Measurements from ENCODE around the gene KRTAP10-3. TPM values are rescaled to one million over a fixed set of nuclear protein-coding genes. Genes with fewer than 3 reads are reported as not detected.

KRTAP10-3 gene
- total RNA-seq, 4 donors from 2014 or later = not detected

- 40 to 66% methylated on average over 4 to 9 of the region's 9 CpGs for WGBS, 2 donors
- DNase-seq = no peak
These were observed 37.6 kb upstream of the KRTAP10-3 start for GRCh38 chr21:44596068-44596725.

GRCh38 chr21:44595524-44595923 is 36.9 kb upstream of the KRTAP10-3 start:
- Histone ChIP-seq H3K4me3 (no peak overlapping the region), H3K27ac (no peak overlapping the region), H3K9me3 (no peaks in the 10 kb centered on the region), H3K27me3 (peaks cover 0 to 71% (median 0%) of the 10 kb centered on the region in 4 donors), H3K4me1 (peaks cover 0 to 15% (median 0%) of the 10 kb centered on the region in 3 donors), H3K36me3 (no peaks in the 10 kb centered on the region)
- intact Hi-C loops (cut with DNase I) = no loop called here
- WGBS, 2 donors = 62 to 66% methylated on average over 6 of the region's 6 CpGs
- TF ChIP-seq CTCF (IDR thresholded peaks at IDR 0.05) (no peak), POLR2A (IDR thresholded peaks at IDR 0.05) (no peak)
- DNase-seq = no peak

More at GRCh38 chr21:44596068-44596725, 37.6 kb upstream of the KRTAP10-3 start:
- Histone ChIP-seq H3K27ac (no peak overlapping the region), H3K36me3 (no peaks in the 10 kb centered on the region), H3K27me3 (peaks cover 0 to 65% (median 0%) of the 10 kb centered on the region in 4 donors), H3K4me3 (no peak overlapping the region), H3K4me1 (peaks cover 0 to 15% (median 0%) of the 10 kb centered on the region in 3 donors), H3K9me3 (no peaks in the 10 kb centered on the region)
- intact Hi-C loops (cut with DNase I) = no loop called here
- TF ChIP-seq POLR2A (IDR thresholded peaks at IDR 0.05) (no peak), CTCF (IDR thresholded peaks at IDR 0.05) (no peak)

GRCh38 chr21:44594406-44594916 is 35.9 kb upstream of the KRTAP10-3 start:
- H3K36me3 ChIP-seq = no peaks in the 10 kb centered on the region
- TF ChIP-seq POLR2A (IDR thresholded peaks at IDR 0.05) = no peak
- no peak for TF ChIP-seq CTCF (IDR thresholded peaks at IDR 0.05)
- H3K4me1 ChIP-seq = peaks cover 0 to 15% (median 0%) of the 10 kb centered on the region in 3 donors
- H3K9me3 ChIP-seq = no peaks in the 10 kb centered on the region
- no peak overlapping the region for H3K4me3 ChIP-seq
- intact Hi-C loops (cut with DNase I) = no loop called here
- WGBS, 2 donors = 74% methylated on average over 11 to 12 of the region's 12 CpGs
- H3K27me3 ChIP-seq = peaks cover 0 to 71% (median 0%) of the 10 kb centered on the region in 4 donors
- no peak overlapping the region for H3K27ac ChIP-seq
- no peak for DNase-seq

GRCh38 chr21:44593598-44594405 is 35.2 kb upstream of the KRTAP10-3 start:
- DNase-seq = no peak
- H3K4me3 ChIP-seq = no peak overlapping the region
- peaks cover 0 to 71% (median 0%) of the 10 kb centered on the region in 4 donors for H3K27me3 ChIP-seq
- no peak overlapping the region for H3K27ac ChIP-seq
- no peaks in the 10 kb centered on the region for H3K36me3 ChIP-seq
- intact Hi-C loops (cut with DNase I) = no loop called here
- peaks cover 0 to 15% (median 0%) of the 10 kb centered on the region in 3 donors for H3K4me1 ChIP-seq
- no peaks in the 10 kb centered on the region for H3K9me3 ChIP-seq
- 61 to 62% methylated on average over 12 to 18 of the region's 20 CpGs for WGBS, 2 donors
- TF ChIP-seq POLR2A (IDR thresholded peaks at IDR 0.05) = no peak
- no peak for TF ChIP-seq CTCF (IDR thresholded peaks at IDR 0.05)
